HuH-7 (cell line): ENCODE results near the gene ELK4.

Experiments used
- DNase-seq: peaks from one replicate; pipeline ENCODE4 v3.0.0; 2011; ENCODE audit warnings: low spot score

ELK4 gene

GRCh38 chr1:205580923-205581180, 51.0 kb downstream of the ELK4 start:
- no peak for DNase-seq

- no peak for DNase-seq
Measured at GRCh38 chr1:205580140-205580922, 51.5 kb downstream of the ELK4 start.

- DNase-seq, result no peak
Measured at GRCh38 chr1:205579711-205580110, 52.1 kb downstream of the ELK4 start.

GRCh38 chr1:205578780-205579571, 52.8 kb downstream of the ELK4 start:
- no peak for DNase-seq

GRCh38 chr1:205577874-205578658, 53.7 kb downstream of the ELK4 start:
- no peak for DNase-seq

- DNase-seq, result no peak
Measured at GRCh38 chr1:205576805-205577761, 54.7 kb downstream of the ELK4 start.

GRCh38 chr1:205576011-205576410, 55.8 kb downstream of the ELK4 start:
- no peak for DNase-seq

GRCh38 chr1:205575294-205575885, 56.4 kb downstream of the ELK4 start:
- DNase-seq, result no peak

- DNase-seq, result no peak
Measured at GRCh38 chr1:205572421-205572820, 59.4 kb downstream of the ELK4 start.

GRCh38 chr1:205571747-205572146, 60.1 kb downstream of the ELK4 start:
- DNase-seq, result no peak

GRCh38 chr1:205570796-205571537, 60.8 kb downstream of the ELK4 start:
- no peak for DNase-seq

GRCh38 chr1:205570173-205570501, 61.7 kb downstream of the ELK4 start:
- DNase-seq, result no peak

- DNase-seq, result no peak
Measured at GRCh38 chr1:205569411-205570172, 62.2 kb downstream of the ELK4 start.

GRCh38 chr1:205568469-205569361, 63.1 kb downstream of the ELK4 start:
- no peak for DNase-seq

GRCh38 chr1:205568135-205568468, 63.7 kb downstream of the ELK4 start:
- DNase-seq, result no peak

- DNase-seq, result no peak
Measured at GRCh38 chr1:205567716-205568115, 64.1 kb downstream of the ELK4 start.

GRCh38 chr1:205565799-205566198, 66.0 kb downstream of the ELK4 start:
- no peak for DNase-seq

- no peak for DNase-seq
Measured at GRCh38 chr1:205563927-205564441, 67.8 kb downstream of the ELK4 start.
